ENCODE results near the gene CFAP77.

GRCh38 chr9:132391449-132391848, 18.6 kb upstream of the CFAP77 start:
- no peak for TF ChIP-seq EP300 (IDR thresholded peaks at IDR 0.05)
- no peak for TF ChIP-seq POLR2A (IDR thresholded peaks at IDR 0.05)
